ENCODE results near the gene AUTS2. TPM values are rescaled to one million over a fixed set of nuclear protein-coding genes. Genes with fewer than 3 reads are reported as not detected.

Gene AUTS2
- total and polyA plus RNA-seq, 2 of the 8 experiments (the other 6 are each of a cell fraction or from before 2014, with no cell fraction given): 25.9 to 101 TPM

DNA sequence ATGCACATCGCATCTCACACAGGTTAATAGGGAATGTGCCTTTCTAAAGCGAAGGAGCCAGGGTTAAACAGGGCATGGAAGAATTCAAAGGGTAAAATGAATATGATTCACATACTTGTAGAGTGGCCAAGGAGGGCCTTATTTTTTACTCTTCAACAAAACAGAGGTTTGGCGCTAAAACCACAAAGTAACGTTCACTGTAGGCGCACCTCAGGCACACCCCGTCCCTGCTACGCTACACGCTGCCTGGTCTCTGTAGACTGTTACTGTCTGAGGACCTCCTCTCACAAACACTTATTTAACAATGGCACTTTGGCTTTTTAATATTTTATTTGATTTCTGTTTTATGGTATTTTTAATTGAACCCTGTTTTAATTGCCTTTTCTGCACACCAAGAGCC lies 1071.6 kb downstream of the AUTS2 start:
- Histone ChIP-seq H3K9ac (replicated peaks in 1 of 4; ENCODE audit: extremely low read depth in 1 of 4, low read depth in 3 of 4, low read length in 3 of 4) (no peak overlapping the region), H3K14ac (ENCODE audit: insufficient read length) (no peak overlapping the region), H2AFZ (ENCODE audit: low read length) (no peak overlapping the region), H3K27ac (ENCODE audit: low read depth, low read length) (no peak overlapping the region), H3K4me3 (ENCODE audit: extremely low read depth in 1 of 4, insufficient read depth in 2 of 4, low read depth in 3 of 4, low read length in 4 of 4) (no peak overlapping the region), H4K91ac (replicated peaks; ENCODE audit: insufficient read length, low read length) (no peak overlapping the region), H3K4me1 (replicated peaks in 1 of 4; ENCODE audit: control insufficient read depth in 3 of 4, insufficient read depth in 4 of 4, low read length in 3 of 4) (peaks cover 0 to 7% (median 0%) of the 10 kb centered on the region in 4 experiments; a peak in 3 of 7 replicates), H2BK120ac (replicated peaks; ENCODE audit: low read depth, low read length) (no peak overlapping the region), H3K23me2 (ENCODE audit: low read depth, low read length) (no peaks in the 10 kb centered on the region), H3K56ac (replicated peaks; ENCODE audit: insufficient read length, low read depth, low read length) (no peak overlapping the region), H4K5ac (ENCODE audit: insufficient read length, low read depth, low read length) (no peak overlapping the region), H3K79me2 (ENCODE audit: control insufficient read depth in 1 of 2, insufficient read depth in 2 of 2, low read length in 2 of 2) (no peaks in the 10 kb centered on the region), H2BK5ac (ENCODE audit: low read depth, low read length) (no peak overlapping the region), H2BK15ac (ENCODE audit: low read length) (no peak overlapping the region), H3K18ac (ENCODE audit: extremely low read depth, low read length) (no peak overlapping the region), H3K23ac (ENCODE audit: insufficient read length) (no peak overlapping the region), H3K79me1 (ENCODE audit: low read depth, low read length) (no peaks in the 10 kb centered on the region), H3K27me3 (replicated peaks in 1 of 4; ENCODE audit: control insufficient read depth in 3 of 4, extremely low read depth in 1 of 4, insufficient read depth in 3 of 4, low read length in 3 of 4) (no peaks in the 10 kb centered on the region), H2BK20ac (ENCODE audit: low read length) (no peak overlapping the region), H2BK12ac (ENCODE audit: low read depth, low read length) (no peak overlapping the region), H3K36me3 (ENCODE audit: control insufficient read depth in 2 of 4, insufficient read depth in 4 of 4, low read length in 3 of 4) (no peaks in the 10 kb centered on the region), H3K9me3 (ENCODE audit: insufficient read depth in 2 of 2, low read depth in 1 of 2, low read length in 1 of 2) (no peaks in the 10 kb centered on the region), H3K4ac (replicated peaks; ENCODE audit: insufficient read length, low read depth, low read length) (no peak overlapping the region), H3K4me2 (ENCODE audit: insufficient read depth in 1 of 2, low read depth in 2 of 2, low read length in 2 of 2) (no peak overlapping the region), H4K20me1 (replicated peaks in 1 of 2; ENCODE audit: control insufficient read depth in 1 of 2, insufficient read depth in 2 of 2, low read length in 2 of 2) (no peaks in the 10 kb centered on the region), H2AK5ac (ENCODE audit: low read depth, low read length) (no peak overlapping the region), H4K8ac (ENCODE audit: extremely low read depth, insufficient read depth, low read length) (no peak overlapping the region)
- DNase-seq (ENCODE audit: low read depth in 1 of 2, low spot score in 2 of 2) (no peak), FAIRE-seq (no peak)
- POLR2A ChIA-PET (ENCODE audit: partially characterized antibody): no interaction called here
- CTCF ChIA-PET (ENCODE audit: partially characterized antibody): no interaction called here
- WGBS, 2 experiments (ENCODE audit: extremely low coverage in 1 of 2, insufficient coverage in 1 of 2, insufficient read length in 1 of 2, insufficient replicate concordance in 2 of 2, low coverage in 1 of 2, low lambda C conversion rate in 2 of 2, missing lambda C conversion rate in 1 of 2): 90% methylated on average over 8 of the region's 8 CpGs; no CpG with 5 or more reads in 1 of the 2 experiments
- TF ChIP-seq TEAD4 (IDR thresholded peaks at IDR 0.05; ENCODE audit: low read depth, low read length): no peak
- TF ChIP-seq JUN (IDR thresholded peaks at IDR 0.05; ENCODE audit: low read depth, low read length): no peak
- no peak for TF ChIP-seq RXRA (IDR thresholded peaks at IDR 0.05; ENCODE audit: insufficient read depth, low read depth, low read length)
- TF ChIP-seq CEBPB (IDR thresholded peaks at IDR 0.05; ENCODE audit: low read depth, low read length): no peak
- TF ChIP-seq KDM1A (IDR thresholded peaks at IDR 0.05; ENCODE audit: borderline replicate concordance, low read length): no peak
- TF ChIP-seq BACH1 (IDR thresholded peaks at IDR 0.05; ENCODE audit: low read length): no peak
- TF ChIP-seq, protein P1, sequence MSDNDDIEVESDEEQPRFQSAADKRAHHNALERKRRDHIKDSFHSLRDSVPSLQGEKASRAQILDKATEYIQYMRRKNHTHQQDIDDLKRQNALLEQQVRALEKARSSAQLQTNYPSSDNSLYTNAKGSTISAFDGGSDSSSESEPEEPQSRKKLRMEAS (IDR thresholded peaks at IDR 0.05): no peak
- TF ChIP-seq, protein P2, sequence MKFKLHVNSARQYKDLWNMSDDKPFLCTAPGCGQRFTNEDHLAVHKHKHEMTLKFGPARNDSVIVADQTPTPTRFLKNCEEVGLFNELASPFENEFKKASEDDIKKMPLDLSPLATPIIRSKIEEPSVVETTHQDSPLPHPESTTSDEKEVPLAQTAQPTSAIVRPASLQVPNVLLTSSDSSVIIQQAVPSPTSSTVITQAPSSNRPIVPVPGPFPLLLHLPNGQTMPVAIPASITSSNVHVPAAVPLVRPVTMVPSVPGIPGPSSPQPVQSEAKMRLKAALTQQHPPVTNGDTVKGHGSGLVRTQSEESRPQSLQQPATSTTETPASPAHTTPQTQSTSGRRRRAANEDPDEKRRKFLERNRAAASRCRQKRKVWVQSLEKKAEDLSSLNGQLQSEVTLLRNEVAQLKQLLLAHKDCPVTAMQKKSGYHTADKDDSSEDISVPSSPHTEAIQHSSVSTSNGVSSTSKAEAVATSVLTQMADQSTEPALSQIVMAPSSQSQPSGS (IDR thresholded peaks at IDR 0.05; ENCODE audit: low read length): no peak
- TF ChIP-seq POU5F1 (IDR thresholded peaks at IDR 0.05; ENCODE audit: low read depth, low read length): no peak
- no peak for TF ChIP-seq CHD1 (IDR thresholded peaks at IDR 0.05; ENCODE audit: low read depth, low read length)
- TF ChIP-seq SIN3A (conservative IDR thresholded peaks at IDR 0.05 in 1 of 2, IDR thresholded peaks at IDR 0.05 in 1 of 2; ENCODE audit: low read depth in 1 of 2, low read length in 2 of 2): no peak
- no peak for TF ChIP-seq SUZ12 (IDR thresholded peaks at IDR 0.05; ENCODE audit: low read length)
- TF ChIP-seq TAF7 (optimal IDR thresholded peaks at IDR 0.05; ENCODE audit: borderline replicate concordance, low read depth, low read length): no peak
